ENCODE results near the gene FOXN3.

FOXN3 gene

DNA sequence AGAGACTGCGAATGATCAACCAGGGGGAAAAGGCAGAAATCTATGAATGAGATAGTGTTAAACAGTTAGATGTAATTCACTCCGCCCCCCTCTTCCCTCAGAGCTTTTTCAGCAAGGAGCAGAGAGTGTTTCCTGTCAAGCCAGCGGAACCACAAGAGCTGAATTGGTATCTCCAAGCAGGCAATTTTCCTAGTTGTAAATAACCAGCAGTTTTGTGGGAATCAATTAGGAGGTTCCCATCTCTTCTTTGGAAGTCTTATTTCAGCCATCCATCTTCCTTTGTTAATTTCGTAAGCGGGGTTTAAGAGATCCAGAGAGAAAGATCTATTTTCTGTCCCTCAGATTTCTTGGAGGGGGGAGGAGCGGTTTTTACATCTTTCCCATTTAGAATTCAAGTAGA, 178.0 kb downstream of the FOXN3 start:
- FAIRE-seq (no peak), DNase-seq (ENCODE audit: insufficient read length, low spot score) (no peak)
- no peak for TF ChIP-seq POLR2A (IDR thresholded peaks at IDR 0.05; ENCODE audit: low read depth, low read length)

DNA sequence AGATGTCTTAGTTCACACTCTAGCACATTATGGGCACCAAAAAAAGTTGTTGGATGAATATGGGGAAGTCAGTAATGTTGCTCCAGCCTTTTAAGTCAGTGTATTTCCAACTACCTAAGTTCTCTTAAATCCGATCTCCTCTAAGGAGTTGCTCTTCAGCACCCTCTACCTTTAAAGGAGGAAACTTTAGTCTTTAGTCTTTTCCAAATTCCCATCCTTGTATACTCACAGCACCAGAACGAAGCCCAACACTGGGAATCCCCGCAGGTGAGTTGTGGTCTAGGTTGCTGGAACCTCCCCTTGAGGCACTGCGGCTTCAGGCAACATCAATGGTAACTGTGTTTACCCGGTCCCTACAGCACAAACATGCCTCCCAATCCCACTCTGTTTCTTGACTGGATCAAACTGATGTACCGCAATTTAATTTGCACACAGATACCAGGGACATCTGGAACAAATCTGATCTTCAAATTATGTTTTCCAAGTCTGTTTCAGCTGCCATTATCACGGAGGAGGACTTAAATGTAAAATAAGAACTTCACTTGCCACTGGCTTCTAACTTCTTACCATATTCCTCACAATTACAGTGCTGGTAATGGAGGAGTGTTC, 179.0 kb downstream of the FOXN3 start:
- DNase-seq (ENCODE audit: insufficient read length, low spot score), result no peak
- no peak for FAIRE-seq
- TF ChIP-seq POLR2A (IDR thresholded peaks at IDR 0.05; ENCODE audit: low read depth, low read length), result no peak

DNA sequence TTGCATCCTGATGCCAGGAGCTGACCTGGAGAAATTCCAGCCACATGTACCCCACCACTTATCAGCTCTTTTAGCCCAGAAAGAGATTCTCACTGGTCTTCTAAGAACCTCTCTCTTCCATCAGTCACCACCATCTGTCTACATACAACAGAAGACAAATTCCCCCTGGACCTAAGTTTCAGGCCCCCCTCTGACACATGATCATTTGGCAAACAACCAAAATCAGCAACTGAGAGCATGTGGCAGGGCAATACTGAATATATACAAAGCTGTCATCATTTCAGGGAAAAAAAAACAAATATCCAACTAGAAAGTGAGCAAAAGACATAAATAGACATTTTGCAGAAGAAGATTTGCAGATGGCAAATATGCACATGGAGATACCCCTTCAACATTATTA, 180.2 kb downstream of the FOXN3 start:
- DNase-seq (ENCODE audit: insufficient read length, low spot score), result no peak
- no peak for TF ChIP-seq POLR2A (IDR thresholded peaks at IDR 0.05; ENCODE audit: low read depth, low read length)
- FAIRE-seq, result no peak

DNA sequence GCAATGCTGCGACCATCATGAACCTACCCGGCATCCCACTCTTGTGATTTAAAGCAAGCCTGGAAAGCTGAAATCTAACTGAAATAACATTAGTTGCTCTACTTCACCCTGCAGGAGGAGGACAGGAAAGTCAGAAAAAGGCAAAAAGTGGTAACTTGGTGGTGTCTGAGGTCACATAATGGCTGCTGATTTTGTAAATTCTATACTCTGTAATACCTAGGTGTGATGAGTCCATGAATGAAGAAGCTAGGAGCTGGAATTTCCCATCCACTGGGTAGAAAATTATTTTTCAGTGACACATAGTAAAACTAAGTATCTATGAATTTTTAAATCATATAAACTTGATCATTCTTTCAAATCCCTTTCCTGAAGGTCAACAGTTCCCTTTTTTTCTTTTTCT, 183.8 kb downstream of the FOXN3 start:
- no peak for FAIRE-seq
- no peak for DNase-seq (ENCODE audit: insufficient read length, low spot score)
- TF ChIP-seq POLR2A (IDR thresholded peaks at IDR 0.05; ENCODE audit: low read depth, low read length), result no peak

DNA sequence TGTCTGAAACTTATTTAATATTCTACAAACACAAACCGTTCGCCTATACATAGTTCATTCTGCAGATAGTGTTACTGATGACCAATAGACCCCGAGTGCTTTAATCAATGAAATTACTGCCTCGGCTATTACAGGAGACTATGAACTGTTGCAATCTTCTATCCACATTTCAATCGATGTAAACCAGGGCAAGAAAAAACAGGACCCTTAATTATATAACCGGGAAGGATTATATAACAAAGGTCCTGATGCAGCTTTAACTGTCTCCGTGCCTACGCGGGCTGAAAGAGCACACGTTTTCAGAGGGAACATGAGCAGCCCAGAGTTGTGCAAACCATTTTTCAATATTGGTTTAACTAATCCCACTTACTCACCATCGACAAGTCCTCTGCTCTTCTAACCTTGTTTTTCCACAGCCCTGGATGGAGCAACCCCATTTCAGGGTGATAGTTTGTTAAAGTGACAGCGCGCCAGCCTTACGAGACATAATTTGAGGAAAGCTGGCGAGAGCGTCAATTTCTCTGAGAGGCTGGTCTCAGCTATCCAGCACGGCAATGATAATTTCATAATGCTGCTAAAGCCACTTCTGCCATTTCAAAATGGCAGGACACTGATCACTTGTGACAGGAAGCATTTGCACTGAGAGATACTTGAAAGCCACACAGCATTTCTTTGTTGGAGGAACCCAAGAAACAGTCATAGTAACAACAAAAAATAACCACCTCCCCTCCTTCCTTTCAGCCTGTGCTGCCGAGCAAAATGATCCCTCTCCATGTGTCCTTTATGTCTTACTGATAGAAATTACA, 184.6 kb downstream of the FOXN3 start:
- DNase-seq (ENCODE audit: insufficient read length, low spot score), result no peak
- no peak for FAIRE-seq
- TF ChIP-seq POLR2A (IDR thresholded peaks at IDR 0.05; ENCODE audit: low read depth, low read length), result no peak

DNA sequence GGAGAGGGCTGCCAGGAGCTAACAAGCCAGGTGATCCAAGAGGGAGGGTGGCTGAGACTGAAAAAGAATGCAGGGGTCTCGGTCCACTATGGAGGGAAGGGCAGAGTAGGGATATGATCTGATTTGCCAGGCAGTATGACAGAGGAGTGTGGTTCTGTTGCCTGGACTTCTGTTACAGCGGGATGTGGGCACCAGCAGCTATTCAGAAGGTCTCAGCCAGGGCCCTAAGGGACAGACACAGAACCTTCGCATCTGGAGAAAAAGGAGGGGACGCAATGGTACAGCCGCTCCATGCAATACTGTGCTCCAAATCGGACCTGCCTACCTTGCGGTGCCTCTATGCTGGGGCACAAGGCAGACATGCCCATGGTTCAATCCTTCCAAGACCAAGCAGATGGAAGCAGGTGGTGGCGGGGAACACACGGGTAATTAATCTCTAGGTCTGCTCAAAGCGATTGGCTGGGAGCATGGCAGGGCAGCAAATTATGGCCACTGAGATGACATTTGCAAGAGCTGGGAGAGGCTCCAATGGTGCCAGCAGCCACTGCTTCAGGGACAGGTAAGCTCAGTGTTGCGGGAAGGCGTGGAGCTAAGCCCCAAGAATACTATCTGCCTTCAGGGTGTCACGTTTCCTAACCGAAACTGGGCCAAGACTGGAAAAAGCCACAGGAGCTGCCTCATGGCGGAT, 185.5 kb downstream of the FOXN3 start:
- no peak for FAIRE-seq
- no peak for TF ChIP-seq POLR2A (IDR thresholded peaks at IDR 0.05; ENCODE audit: low read depth, low read length)
- DNase-seq (ENCODE audit: insufficient read length, low spot score), result no peak

DNA sequence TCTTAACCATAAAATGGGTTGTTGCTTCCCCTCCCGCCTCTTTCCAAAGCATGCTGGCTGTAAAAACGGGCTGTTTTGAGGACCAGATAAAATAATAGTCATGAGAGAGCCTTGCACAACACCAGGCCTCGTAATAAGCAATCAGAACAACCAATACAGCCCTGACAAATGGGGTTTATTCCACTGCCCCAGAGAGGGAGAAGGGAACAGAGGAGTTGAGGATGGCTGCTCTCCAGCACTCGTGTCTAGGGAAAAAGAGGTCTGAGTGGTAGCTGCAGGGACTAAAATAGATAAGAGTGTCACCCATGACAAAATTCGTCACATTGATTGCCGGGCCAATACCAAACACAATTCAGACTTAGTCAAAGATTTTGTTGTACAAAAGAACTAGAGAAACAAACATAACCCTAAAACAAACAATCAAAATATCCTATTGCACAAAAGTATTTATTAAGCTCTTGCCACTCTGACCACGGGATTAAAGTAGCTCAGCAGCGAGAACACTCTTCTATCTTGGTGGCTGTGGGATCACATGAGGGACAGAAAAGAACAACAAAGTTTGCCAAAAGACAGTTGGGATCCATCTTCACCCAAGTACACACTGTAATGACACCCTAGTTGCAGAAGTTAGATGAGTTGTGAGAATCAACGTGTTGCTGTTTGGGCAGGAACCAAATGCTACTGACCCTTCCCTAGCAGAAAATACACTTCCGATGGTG, 188.0 kb downstream of the FOXN3 start:
- TF ChIP-seq POLR2A (IDR thresholded peaks at IDR 0.05; ENCODE audit: low read depth, low read length), result no peak
- DNase-seq (ENCODE audit: insufficient read length, low spot score) (no peak), FAIRE-seq (no peak)

DNA sequence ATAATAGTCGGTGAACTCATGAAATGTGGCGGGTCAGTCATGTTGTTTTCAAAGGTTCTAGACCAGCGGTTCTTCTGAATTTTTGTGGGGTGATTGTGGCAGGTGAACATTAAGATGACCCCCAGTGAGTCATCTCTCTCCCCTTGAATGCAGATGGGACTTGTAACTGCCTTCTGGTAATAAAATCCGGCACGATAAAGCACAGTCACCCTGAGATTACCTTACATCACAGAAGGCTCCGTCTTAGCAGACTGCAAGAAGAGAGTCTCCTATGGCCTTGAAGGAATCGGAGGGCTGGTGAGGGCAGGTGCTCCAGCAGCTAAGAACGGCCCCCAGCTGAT, 189.6 kb downstream of the FOXN3 start:
- TF ChIP-seq POLR2A (IDR thresholded peaks at IDR 0.05; ENCODE audit: low read depth, low read length), result no peak
- no peak for DNase-seq (ENCODE audit: insufficient read length, low spot score)
- no peak for FAIRE-seq

DNA sequence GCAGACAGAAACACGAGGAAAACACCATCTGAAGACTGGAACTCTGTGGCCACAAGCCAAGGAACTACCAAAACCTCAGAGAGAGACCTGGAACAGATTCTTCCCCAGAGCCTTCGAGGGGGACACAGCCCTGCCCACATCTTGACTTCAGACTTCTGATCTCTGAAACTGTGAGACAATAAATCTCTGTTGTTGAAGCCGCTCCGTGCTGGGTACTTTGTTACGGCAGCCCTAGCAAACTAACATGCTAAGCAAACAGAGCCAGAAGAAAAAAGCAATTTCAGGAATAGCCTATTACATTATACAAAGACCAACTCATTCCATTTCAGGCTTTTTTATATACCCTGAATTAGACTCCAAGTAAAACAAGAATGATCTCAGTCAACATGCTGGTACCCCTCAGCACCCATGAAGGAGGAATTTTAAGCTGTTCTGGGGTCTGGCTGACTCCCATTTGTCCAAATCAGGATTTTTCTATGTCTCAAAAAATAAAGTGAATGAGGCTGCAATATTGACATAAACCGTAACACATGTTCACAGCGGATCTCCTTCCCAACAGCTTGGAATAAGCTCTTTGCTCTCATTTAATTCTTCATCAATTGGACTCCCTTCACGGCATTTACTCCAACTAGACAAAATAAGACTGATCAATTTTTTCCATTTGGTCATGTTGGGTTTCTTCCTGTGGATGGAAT, 190.1 kb downstream of the FOXN3 start:
- no peak for TF ChIP-seq POLR2A (IDR thresholded peaks at IDR 0.05; ENCODE audit: low read depth, low read length)
- FAIRE-seq (no peak), DNase-seq (ENCODE audit: insufficient read length, low spot score) (no peak)

DNA sequence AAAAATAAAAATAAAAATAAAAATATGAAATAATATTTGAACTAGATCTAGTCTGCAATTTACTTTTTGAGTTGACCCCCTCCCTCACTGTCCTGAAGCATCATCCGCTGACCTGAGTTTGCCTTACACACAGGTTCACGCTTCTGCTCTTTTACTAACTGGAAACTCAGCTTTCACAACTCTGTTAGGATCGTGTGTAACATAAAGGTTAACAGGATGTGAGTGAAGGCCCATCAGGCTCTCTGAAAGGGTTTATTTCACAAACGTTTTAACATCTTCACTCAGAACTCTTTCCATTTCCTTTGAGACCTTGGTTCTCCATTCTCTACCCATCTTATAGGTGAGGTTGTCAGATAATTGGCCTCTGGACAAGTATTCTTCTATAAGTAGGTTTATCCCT, 191.4 kb downstream of the FOXN3 start:
- FAIRE-seq, result no peak
- no peak for TF ChIP-seq POLR2A (IDR thresholded peaks at IDR 0.05; ENCODE audit: low read depth, low read length)

DNA sequence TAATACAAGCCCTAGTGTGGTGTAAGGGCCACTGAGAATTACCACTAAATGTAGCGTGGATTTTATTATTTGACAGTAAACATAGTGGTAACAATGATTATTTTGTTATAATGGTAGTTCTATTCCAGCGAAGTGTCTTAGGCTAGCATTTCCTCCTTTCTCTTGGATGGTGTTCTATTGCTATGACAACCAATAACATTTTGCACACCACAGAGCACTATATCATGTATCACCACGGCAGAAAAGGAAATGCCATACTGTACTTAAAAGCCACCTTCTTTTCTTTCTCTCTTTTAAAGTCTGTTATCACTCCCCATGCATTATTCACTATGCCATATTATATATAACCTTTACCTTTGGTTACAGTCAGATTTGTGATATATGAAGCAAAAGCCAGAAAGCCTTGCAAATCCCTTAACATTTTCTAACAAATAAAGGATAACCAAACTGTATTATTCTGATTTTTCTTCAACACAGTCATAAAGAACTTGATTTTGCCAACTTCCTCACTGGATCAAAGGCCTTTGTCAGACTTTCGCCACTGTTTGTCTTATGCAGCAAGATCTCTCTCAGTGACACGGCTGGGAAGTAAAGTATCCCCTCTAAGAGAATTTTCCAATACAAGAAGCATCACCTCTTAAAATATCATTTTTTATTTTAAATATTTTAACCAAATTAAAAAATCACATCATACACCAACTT, 195.8 kb downstream of the FOXN3 start:
- no peak for TF ChIP-seq POLR2A (IDR thresholded peaks at IDR 0.05; ENCODE audit: low read depth, low read length)
- DNase-seq (ENCODE audit: insufficient read length, low spot score), result no peak

More for the DNA sequence above, 191.4 kb downstream of the FOXN3 start:
- DNase-seq (ENCODE audit: insufficient read length, low spot score), result no peak

DNA sequence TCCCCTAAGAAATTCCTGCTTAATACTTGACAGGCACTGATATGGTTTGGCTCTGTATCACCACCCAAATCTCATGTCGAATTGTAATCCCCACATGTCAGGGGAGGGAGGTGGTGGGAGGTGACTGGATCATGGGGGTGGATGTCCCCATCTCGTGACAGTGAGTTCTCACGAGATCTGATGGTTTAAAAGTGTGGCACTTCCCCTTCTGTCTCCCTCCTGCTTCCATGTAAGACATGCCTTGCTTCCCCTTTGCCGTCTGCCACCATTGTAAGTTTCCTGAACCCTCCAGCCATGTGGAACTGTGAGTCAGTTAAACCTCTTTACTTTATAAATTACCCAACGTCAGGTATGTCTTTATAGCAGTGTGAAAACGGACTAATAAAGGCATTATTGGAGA, 198.0 kb downstream of the FOXN3 start:
- no peak for FAIRE-seq
- DNase-seq (ENCODE audit: insufficient read length, low spot score), result no peak
- no peak for TF ChIP-seq POLR2A (IDR thresholded peaks at IDR 0.05; ENCODE audit: low read depth, low read length)

More for the DNA sequence above, 195.8 kb downstream of the FOXN3 start:
- no peak for FAIRE-seq

DNA sequence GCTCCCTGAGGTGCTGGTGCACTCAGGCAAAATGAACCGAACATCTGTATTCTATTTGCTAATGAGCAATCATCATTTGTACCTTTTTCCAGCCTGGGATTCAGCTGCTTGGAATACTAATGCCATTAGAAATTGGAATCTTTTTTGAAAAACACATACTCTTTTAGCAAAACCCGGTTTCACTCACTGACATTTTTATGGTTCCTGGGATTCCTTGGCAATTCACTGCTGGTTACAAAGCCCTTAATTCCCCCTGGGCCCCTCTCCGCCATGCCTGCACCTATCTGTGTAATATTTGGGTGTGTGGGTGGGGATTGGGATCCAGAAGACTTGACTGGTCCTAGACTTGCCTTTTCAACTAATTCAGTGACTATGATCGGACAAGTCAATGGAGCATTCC, 199.1 kb downstream of the FOXN3 start:
- FAIRE-seq, result no peak
- no peak for TF ChIP-seq POLR2A (IDR thresholded peaks at IDR 0.05; ENCODE audit: low read depth, low read length)

More for the DNA sequence above, 199.1 kb downstream of the FOXN3 start:
- DNase-seq (ENCODE audit: insufficient read length, low spot score), result no peak
